HT1080 (cell line): Measurements from ENCODE around the gene NUDT14. TPM values are rescaled to one million over a fixed set of nuclear protein-coding genes. Genes with fewer than 3 reads are reported as not detected.

Source experiments
- DNase-seq: peaks from one replicate; pipeline ENCODE4 v3.0.0-alpha.2; 2015; ENCODE audit warnings: low read depth
- small RNA-seq: library from RNA; depleted of rRNA; stranded (forward); fragments of <200 nt; gene quantifications from one replicate; pipeline ENCODE3, GENCODE V24; 2014
- total RNA-seq: library from RNA; depleted of rRNA; stranded (reverse); fragments of >200 nt; shearing (Covaris generic); gene quantifications from 2 replicates; pipeline ENCODE4 v1.2.3, GENCODE V29; 2014; rRNA removed

NUDT14 gene
- total RNA-seq, 1 experiment from 2014 or later: 14.2 TPM

DNA sequence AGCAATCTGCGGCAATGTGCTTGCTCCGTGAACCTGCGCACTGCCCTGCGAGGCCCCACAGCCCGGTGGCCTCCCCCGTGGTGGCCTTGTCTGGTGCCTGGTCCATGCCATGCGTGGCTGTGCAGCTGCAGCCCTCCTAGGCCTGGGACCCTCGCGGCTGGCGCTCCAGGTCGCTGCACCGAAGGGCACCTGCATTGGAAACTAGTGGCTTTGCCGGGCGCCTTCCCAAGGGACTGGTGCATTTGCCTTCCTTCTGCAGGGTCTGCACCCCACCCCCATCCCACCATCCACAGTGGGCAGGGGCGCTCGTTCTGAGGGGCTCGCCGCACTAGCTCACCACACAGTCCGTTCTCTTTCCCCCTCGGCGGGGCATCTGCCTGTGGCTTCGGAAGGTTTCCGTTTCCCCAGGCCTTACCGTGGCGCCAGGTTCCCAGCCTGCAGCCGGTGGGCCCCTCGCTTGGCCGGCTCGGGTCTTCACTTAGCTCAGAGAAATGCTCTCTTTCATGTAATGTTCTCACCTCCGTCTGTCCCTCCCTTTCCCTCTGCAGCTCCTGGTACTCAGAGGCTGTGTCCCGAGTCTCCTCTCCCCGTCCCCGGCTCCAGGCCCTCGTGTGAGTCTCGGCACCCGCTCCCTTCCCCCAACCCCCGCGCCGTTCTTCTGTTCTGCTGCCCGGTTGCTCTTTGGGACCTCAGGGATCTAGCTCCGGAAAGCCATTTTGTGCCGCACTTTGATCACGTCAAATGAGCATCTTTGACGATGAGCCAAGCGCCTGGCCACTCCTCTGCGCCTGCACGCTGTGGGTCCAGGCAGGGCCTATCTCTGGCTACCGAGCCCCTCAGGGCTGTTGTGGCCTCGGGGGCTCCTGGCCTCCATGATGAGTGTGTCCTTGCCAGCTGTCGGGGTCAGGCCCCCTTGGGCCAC, 44.5 kb downstream of the NUDT14 start:
- no peak for DNase-seq

DNA sequence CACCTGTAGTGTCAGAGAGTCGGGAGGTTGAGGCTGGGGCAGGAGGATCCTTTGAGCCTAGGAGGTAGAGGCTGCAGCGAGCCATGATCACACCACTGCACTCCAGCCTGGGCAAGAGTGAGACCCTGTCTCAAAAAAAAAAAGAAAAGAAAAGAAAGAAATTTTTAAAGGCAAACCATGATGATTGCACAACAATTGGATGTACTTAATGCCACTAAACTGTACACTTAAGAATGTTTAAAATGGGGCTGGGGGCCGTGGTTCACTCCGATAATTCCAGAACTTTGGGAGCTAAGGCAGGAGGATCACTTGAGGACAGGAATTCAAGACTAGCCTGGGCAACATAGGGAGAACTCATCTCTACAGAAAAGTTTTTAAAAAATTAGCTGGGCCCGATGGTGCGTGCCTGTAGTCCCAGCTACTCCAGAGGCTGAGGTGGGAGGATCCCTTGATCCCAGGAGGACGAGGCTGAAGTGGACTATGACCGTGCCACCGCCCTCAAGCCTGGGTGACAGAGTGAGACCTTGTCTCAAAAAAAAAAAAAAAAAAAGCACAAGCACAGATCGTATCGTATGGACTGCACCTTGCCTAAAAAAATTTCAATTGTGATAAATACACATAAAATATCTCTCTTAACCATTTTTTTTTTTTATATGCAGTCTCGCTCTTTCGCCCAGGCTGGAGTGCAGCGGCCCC, 45.3 kb downstream of the NUDT14 start:
- no peak for DNase-seq

GRCh38 chr14:105132921-105133654, 48.0 kb downstream of the NUDT14 start:
- no peak for DNase-seq

- DNase-seq: no peak
These were observed 49.9 kb downstream of the NUDT14 start for GRCh38 chr14:105131241-105131640.

GRCh38 chr14:105128059-105128458, 53.1 kb downstream of the NUDT14 start:
- DNase-seq: no peak

DNA sequence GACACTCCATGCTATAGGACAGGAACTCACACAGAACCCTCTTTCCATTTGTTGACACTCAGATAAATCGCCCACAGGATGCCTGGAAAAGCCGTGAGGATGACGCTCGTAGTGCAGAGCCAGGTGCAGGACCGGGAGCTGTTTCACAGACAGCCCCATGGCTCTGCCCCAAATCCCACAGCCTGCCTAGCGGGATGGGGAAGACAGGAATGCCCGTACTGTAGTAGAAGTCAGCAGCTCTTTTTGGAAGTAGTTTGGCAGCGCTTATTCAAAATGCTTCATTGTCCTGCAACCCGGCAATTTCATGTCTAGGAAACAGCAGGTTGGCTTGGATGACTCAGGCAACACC, 54.2 kb downstream of the NUDT14 start:
- no peak for DNase-seq

DNA sequence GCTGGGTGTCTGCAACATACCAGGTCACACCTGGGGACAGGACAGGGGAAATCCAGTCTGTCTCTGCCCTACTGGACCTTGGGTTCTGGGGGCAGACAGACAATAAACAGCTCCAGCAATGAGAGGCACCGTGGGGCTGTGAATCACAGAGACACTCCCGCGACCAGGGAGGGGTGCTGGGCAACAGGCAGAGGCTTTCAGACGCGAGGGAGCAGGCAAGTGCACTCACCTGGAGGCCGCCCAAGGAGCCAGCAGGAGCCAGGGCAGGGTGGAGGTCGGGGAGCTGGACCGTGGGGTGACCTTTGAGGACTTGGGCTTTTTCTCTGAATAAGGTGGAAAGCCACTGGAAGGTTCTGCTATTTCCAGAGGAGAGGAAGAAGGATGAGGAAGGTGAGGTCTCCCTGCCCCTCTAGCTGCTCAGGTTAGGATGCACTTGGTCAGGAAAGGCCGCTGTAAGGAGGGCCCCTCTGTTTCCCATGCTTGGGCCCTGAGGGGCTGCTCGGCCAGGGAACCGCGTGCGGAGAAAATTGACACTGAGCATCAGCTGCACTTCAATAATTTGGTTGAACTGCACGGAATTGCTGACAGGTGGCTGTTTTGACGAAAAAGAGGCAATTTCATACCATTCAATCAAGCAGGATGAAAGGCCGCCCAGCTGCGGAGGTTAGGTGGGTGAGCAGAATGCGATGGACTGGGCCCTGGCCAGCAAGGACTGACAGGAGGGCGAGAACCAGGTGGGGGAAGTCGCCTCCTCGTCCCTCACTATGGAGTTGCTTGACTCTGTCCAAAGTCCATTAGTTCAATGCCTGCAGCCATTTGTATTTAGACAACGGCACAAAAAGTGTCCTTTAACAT, 54.8 kb downstream of the NUDT14 start:
- no peak for DNase-seq

- DNase-seq: no peak
These were observed 56.3 kb downstream of the NUDT14 start for GRCh38 chr14:105124823-105125222.

DNA sequence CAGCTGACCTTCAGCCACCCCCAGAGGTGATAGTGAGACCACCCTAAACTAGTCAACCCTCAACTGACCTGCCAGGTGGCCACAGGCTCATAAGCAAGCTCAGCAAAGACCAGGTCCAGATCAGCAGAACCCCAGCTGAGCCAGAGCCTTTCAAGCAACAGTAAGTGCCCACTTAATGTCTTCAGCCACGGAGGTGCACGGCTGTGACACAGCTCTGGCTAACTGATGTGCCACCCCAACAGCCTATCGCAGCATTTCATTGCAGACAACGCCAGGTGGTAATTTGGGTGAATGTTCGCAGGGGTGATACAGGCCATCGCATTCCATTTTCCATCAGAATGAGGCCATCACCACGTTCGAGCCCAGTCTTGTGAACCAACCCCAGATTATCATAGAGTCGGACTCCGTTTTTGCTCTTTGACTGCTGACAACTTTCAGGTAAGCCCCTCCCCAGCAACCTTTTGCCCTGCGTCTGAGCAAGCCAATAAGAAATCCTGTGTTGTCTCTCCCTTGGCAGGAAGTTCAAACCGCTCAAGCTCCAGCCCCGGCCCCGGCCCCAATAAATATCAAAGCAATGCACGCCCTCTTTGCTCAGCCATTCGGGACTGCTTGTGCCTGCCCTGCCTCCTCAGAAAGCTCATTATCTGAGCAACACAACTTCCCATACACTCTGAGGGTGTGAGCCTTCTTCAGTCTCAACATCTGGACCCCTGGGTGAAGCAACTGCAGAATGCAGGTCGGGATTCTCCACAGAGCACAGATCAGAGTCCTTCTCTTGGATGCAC, 56.9 kb downstream of the NUDT14 start:
- DNase-seq: no peak

DNA sequence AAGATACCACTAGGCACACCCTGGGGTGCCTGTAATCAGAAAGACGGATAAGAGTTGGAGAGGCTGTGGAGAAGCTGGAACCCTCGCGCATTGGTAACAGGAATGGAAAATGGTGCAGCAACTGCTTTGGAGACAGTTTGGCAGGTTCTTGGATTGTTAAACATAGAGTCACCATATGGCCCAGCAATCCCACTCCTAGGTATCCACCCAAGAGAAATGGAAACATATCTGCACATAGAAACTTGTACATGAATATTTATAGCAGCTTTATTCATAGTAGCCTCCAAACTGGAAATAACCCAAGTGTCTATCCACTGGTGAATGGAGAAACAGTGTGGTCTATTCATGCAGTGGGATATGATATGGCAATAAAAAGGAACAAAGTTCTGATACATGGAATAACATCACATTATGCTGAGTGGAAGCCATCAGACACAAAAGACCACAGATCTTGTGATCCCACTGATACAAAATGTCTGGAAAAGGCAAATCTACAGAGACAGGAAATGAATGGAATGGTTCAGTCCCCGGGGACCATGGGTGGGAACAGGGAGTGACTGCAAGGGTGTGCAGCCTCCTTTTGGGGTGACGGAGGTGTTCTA, 57.9 kb downstream of the NUDT14 start:
- no peak for DNase-seq

Small RNAs within 50 kb of the gene (small RNA-seq; reads per million reads assigned to genes)
- gene MIR6765: not detected

Other genes starting within 250 kb of the NUDT14 start
- gene AHNAK2, start 202.9 kb downstream of the NUDT14 start, total RNA-seq: 52.6 and 54.6 TPM in 2 replicates
- gene CLBA1, start 195.5 kb downstream of the NUDT14 start, total RNA-seq: 5.1 and 5.4 TPM in 2 replicates
- gene CDCA4, start 160.2 kb downstream of the NUDT14 start, total RNA-seq: 70.9 and 87.9 TPM in 2 replicates
- gene GPR132, start 115.9 kb downstream of the NUDT14 start, total RNA-seq: 0.21 and 0.40 TPM in 2 replicates
- gene JAG2, start 12.5 kb downstream of the NUDT14 start, total RNA-seq: 0.47 and 0.48 TPM in 2 replicates
- 8.3 and 9.3 TPM in 2 replicates for gene BTBD6, start 67.2 kb upstream of the NUDT14 start, total RNA-seq
- 25.4 and 25.6 TPM in 2 replicates for gene BRF1, start 119.7 kb upstream of the NUDT14 start, total RNA-seq
- gene PACS2, start 133.4 kb upstream of the NUDT14 start, total RNA-seq: 33.0 and 33.3 TPM in 2 replicates
- gene TEX22, start 217.2 kb upstream of the NUDT14 start, total RNA-seq: 0.20 TPM in 1 of 2 replicates, not detected in the other
- 57.8 and 78.4 TPM in 2 replicates for gene MTA1, start 238.5 kb upstream of the NUDT14 start, total RNA-seq